ENCODE measurements around the gene CYP2B6. TPM values are rescaled to one million over a fixed set of nuclear protein-coding genes. Genes with fewer than 3 reads are reported as not detected.
A peak's percentile ranks its signal among the peaks of the same experiment; 100 is the strongest.
"Not testable (repeated sequence)": the region's sequence is repeated elsewhere in the genome, so short reads cannot be mapped to it uniquely, and the experiment has no call there.

Gene CYP2B6
- total RNA-seq, 4 donors from 2014 or later: not detected

GRCh38 chr19:40974633-40975037 is 16.4 kb upstream of the CYP2B6 start:
- no peak for ATAC-seq
- in situ Hi-C loops (cut with MboI; ENCODE audit: low sequenced_read_pairs in 4 of 4): no loop called here

GRCh38 chr19:40976134-40976533 is 14.9 kb upstream of the CYP2B6 start:
- in situ Hi-C loops (cut with MboI; ENCODE audit: low sequenced_read_pairs in 4 of 4): no loop called here
- no peak for DNase-seq
- Histone ChIP-seq H3K4me3 (no peak overlapping the region), H3K27ac (no peak overlapping the region), H3K36me3 (no peaks in the 10 kb centered on the region), H3K27me3 (no peaks in the 10 kb centered on the region), H3K9me3 (no peaks in the 10 kb centered on the region), H3K4me1 (no peaks in the 10 kb centered on the region)
- TF ChIP-seq CTCF (IDR thresholded peaks at IDR 0.05 in 4 of 5, conservative IDR thresholded peaks at IDR 0.05 in 1 of 5): no peak
- TF ChIP-seq POLR2A (IDR thresholded peaks at IDR 0.05): no peak
- no peak for ATAC-seq
- intact Hi-C loops (cut with DNase I; ENCODE audit: low total_unique reads): no loop called here

More at GRCh38 chr19:40974633-40975037, 16.4 kb upstream of the CYP2B6 start:
- TF ChIP-seq POLR2A (IDR thresholded peaks at IDR 0.05): no peak
- peak in 4 of 5 experiments; percentile 26 to 67 (median 42) for TF ChIP-seq CTCF (IDR thresholded peaks at IDR 0.05 in 4 of 5, conservative IDR thresholded peaks at IDR 0.05 in 1 of 5)
- H3K27ac ChIP-seq: no peak overlapping the region
- H3K4me3 ChIP-seq: no peak overlapping the region
- intact Hi-C loops (cut with DNase I; ENCODE audit: low total_unique reads): no loop called here
- no peaks in the 10 kb centered on the region for H3K36me3 ChIP-seq
- no peaks in the 10 kb centered on the region for H3K4me1 ChIP-seq
- DNase-seq: peak; percentile 11 to 21
- no peaks in the 10 kb centered on the region for H3K9me3 ChIP-seq
- H3K27me3 ChIP-seq: no peaks in the 10 kb centered on the region

GRCh38 chr19:40976724-40977123 is 14.4 kb upstream of the CYP2B6 start:
- DNase-seq (no peak), ATAC-seq (no peak)
- TF ChIP-seq POLR2A (IDR thresholded peaks at IDR 0.05) (no peak), CTCF (IDR thresholded peaks at IDR 0.05 in 4 of 5, conservative IDR thresholded peaks at IDR 0.05 in 1 of 5) (no peak)
- H3K4me1 ChIP-seq: no peaks in the 10 kb centered on the region
- H3K27me3 ChIP-seq: no peaks in the 10 kb centered on the region
- no peak overlapping the region for H3K4me3 ChIP-seq
- H3K27ac ChIP-seq: no peak overlapping the region
- in situ Hi-C loops (cut with MboI; ENCODE audit: low sequenced_read_pairs in 4 of 4) (no loop called here), intact Hi-C loops (cut with DNase I; ENCODE audit: low total_unique reads) (no loop called here)
- no peaks in the 10 kb centered on the region for H3K9me3 ChIP-seq
- H3K36me3 ChIP-seq: no peaks in the 10 kb centered on the region

- H3K27me3 ChIP-seq; H3K36me3 ChIP-seq; H3K4me1 ChIP-seq; H3K9me3 ChIP-seq; H3K27ac ChIP-seq; intact Hi-C loops (cut with DNase I; ENCODE audit: low total_unique reads); H3K4me3 ChIP-seq; DNase-seq; ATAC-seq; in situ Hi-C loops (cut with MboI; ENCODE audit: low sequenced_read_pairs in 4 of 4): not testable (repeated sequence)
These were observed 11.3 kb upstream of the CYP2B6 start for GRCh38 chr19:40979759-40980158.

GRCh38 chr19:40980743-40981442 is 10.2 kb upstream of the CYP2B6 start:
- DNase-seq; H3K36me3 ChIP-seq; H3K4me1 ChIP-seq; H3K27me3 ChIP-seq; H3K9me3 ChIP-seq; in situ Hi-C loops (cut with MboI; ENCODE audit: low sequenced_read_pairs in 4 of 4); intact Hi-C loops (cut with DNase I; ENCODE audit: low total_unique reads); ATAC-seq; H3K4me3 ChIP-seq; H3K27ac ChIP-seq: not testable (repeated sequence)

- H3K9me3 ChIP-seq: no peaks in the 10 kb centered on the region
- ATAC-seq: no peak
- intact Hi-C loops (cut with DNase I; ENCODE audit: low total_unique reads): no loop called here
- no peaks in the 10 kb centered on the region for H3K4me1 ChIP-seq
- no peaks in the 10 kb centered on the region for H3K36me3 ChIP-seq
- H3K4me3 ChIP-seq: no peak overlapping the region
- no peak overlapping the region for H3K27ac ChIP-seq
- TF ChIP-seq POLR2A (IDR thresholded peaks at IDR 0.05): no peak
- H3K27me3 ChIP-seq: no peaks in the 10 kb centered on the region
- no peak for DNase-seq
- in situ Hi-C loops (cut with MboI; ENCODE audit: low sequenced_read_pairs in 4 of 4): no loop called here
These were observed 9.5 kb upstream of the CYP2B6 start for GRCh38 chr19:40981591-40981990.
